ENCODE measurements around the gene LGR6. TPM values are rescaled to one million over a fixed set of nuclear protein-coding genes. Genes with fewer than 3 reads are reported as not detected.
A peak's percentile ranks its signal among the peaks of the same experiment; 100 is the strongest.
"Not testable (repeated sequence)": the region's sequence is repeated elsewhere in the genome, so short reads cannot be mapped to it uniquely, and the experiment has no call there.

The LGR6 gene
- total RNA-seq, 1 experiment from 2014 or later: 0.24 TPM

DNA sequence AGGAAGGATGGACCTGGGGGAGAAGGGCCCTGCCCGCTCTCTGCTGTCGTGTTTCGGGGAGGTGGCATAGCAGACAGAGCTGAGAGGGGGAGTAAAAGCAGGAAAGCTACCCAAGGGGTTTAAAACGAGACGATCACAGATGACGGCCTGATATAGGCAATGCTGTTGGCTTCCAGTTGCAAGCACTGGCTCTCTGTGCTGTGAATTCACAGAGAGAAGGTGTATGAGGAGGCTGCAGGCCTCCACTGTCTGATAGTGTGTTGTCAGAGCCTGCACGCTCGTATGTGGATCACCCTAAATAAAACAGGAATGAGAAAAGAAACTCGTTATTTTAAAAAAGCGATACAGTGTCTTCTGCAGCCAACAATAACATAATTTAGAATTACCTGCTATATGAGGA lies 57.4 kb downstream of the LGR6 start:
- no peak for DNase-seq
- Histone ChIP-seq H3K36me3 (replicated peaks; ENCODE audit: control insufficient read depth, insufficient read depth, low read length) (no peaks in the 10 kb centered on the region), H3K4me3 (ENCODE audit: insufficient read depth, low read depth, low read length) (no peak overlapping the region), H3K27me3 (ENCODE audit: control insufficient read depth, insufficient read depth, low read length) (peaks cover 2% of the 10 kb centered on the region; the same call in 1 of the 2 replicates)

DNA sequence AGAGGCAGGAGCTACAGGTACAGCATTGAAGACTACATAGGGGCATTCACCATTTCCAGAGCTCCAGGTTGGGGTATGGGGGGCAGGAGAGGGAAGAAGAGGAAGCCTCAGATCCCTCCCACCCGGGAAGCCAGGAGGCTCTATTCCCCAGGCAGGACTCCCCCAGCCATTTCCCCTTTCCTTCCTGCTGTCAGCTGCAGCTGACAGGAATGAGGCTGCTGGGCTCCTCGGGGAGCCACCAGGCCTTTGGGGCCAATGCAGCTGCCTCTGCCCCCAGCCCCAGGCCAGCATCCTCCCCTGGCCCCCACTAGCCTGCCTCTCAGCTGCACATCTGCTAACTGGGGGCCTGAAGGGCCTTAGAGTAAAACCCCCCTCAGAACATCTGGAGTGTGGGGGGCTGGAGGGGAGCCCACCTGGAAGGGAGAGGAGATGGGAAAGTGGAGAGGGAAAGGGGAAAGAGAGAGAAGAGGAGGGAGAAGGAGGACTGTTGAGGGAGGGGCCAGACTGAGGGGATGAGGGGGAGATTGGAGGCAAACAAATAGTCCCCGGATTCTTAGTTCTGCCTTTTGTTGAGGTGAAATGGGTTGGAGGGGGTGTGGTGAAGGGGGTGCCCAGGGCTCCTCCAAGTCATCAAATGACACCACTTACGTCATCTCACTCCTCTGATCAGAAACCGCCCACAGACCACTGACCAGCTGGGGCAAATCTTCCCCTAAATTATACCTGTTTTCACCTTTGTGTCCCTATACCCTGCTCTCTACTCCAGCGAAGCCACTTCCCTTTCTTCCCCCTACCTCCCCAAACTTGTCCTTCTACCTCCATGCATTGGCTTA lies 58.0 kb downstream of the LGR6 start:
- peaks cover 2% of the 10 kb centered on the region; the same call in 1 of the 2 replicates for H3K27me3 ChIP-seq (ENCODE audit: control insufficient read depth, insufficient read depth, low read length)
- peak; percentile 65 for DNase-seq
- no peak overlapping the region for H3K4me3 ChIP-seq (ENCODE audit: insufficient read depth, low read depth, low read length)
- H3K36me3 ChIP-seq (replicated peaks; ENCODE audit: control insufficient read depth, insufficient read depth, low read length): no peaks in the 10 kb centered on the region

DNA sequence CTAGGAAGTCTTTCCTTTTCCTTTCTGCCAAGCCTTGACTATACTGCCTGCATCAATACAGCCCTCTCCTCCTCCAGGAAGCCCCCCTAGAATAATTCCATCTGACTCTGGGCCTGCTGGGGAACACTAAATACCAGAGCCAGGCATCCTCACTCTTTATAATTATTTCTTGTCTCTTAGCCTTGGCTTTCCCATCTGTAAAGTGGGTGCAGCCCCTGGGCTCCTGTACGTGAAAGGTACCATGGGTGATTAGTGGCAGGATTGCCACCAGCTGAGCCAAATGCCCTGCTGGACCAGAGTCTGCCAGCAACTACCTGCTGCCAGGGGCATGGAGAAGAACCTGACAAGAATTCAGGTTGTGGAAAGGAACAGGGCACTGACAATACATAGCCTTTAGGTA lies 58.7 kb downstream of the LGR6 start:
- DNase-seq: no peak
- no peaks in the 10 kb centered on the region for H3K36me3 ChIP-seq (replicated peaks; ENCODE audit: control insufficient read depth, insufficient read depth, low read length)
- H3K4me3 ChIP-seq (ENCODE audit: insufficient read depth, low read depth, low read length): no peak overlapping the region
- H3K27me3 ChIP-seq (ENCODE audit: control insufficient read depth, insufficient read depth, low read length): peaks cover 2% of the 10 kb centered on the region; the same call in 1 of the 2 replicates

DNA sequence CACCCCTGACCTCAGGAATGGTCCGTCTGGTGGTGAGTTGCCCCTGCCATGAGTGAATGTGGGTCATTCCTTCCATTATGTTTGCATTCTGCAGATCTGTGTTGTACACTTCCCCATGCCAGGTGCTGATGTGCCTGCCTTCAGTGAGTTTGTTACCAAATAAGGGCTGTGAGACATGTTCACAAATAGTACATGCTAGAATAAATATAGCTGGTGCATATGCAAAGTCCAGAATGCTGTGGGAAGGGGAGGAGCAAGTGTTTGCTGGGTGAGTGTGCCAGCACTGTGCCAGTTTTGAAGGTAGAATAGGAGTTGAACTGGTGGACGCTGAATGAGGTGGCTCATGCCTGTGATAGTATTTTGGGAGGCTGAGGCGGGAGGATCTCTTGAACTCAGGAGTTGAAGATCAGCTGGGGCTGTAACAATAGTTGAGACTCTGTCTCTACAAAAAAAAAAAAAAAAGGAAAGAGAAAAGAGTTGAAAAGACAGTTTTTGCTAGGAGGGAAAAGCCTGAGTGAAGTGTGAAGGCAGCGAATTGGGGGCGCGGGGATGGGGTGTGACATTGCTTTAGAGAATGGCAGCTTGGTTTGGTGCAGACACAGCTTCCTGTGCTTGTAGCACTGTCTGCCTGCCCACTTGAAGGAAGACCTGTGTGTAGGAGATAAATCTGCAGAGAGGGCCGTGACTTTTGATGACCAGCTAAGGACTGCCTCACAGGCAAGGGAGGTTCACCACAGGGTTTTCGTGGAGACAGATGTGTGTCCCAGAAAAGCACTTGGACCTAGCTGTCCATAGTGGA lies 61.1 kb downstream of the LGR6 start:
- Histone ChIP-seq H3K27me3 (ENCODE audit: control insufficient read depth, insufficient read depth, low read length) (peaks cover 2% of the 10 kb centered on the region; the same call in 1 of the 2 replicates), H3K4me3 (ENCODE audit: insufficient read depth, low read depth, low read length) (no peak overlapping the region), H3K36me3 (replicated peaks; ENCODE audit: control insufficient read depth, insufficient read depth, low read length) (no peaks in the 10 kb centered on the region)
- no peak for DNase-seq

DNA sequence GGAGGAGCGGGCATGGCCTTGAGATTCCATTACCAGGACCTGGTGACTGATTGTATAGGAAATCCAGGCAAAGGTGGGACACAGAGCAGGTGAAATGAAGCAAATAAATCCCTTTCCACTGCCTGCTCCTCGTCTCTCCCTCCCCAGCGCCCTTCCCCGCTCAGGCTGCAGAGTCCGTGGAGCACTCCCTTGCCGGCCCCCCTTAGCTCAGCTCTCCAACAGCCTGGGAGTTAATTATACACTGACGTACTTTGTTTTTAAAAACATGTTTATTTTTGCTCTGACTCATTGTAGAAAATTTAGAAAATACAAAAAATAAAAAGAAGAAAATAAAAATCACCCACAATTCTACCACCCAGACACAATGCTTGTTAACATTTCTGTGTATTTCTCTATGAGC lies 61.7 kb downstream of the LGR6 start:
- Histone ChIP-seq H3K36me3 (replicated peaks; ENCODE audit: control insufficient read depth, insufficient read depth, low read length) (no peaks in the 10 kb centered on the region), H3K4me3 (ENCODE audit: insufficient read depth, low read depth, low read length) (no peak overlapping the region), H3K27me3 (ENCODE audit: control insufficient read depth, insufficient read depth, low read length) (peaks cover 2% of the 10 kb centered on the region; the same call in 1 of the 2 replicates)
- no peak for DNase-seq

DNA sequence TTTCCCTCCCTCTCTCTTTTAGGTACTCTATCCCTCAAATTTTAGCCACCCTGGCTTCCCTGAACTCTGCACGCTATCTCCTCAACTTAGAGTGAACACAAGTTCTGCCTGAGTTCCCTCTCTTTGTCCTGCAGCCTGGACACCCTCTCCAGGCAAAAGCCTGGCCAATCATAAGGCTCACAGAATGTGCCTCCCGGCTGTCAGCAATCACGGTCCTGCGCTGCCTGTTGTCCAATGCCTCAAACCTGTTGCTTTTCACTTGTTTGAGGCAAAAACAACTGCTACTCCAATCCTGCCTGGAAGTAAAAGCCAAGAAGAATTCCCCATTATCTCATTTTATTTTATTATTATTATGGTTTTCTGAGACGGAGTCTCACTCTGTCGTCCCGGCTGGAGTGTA lies 66.1 kb downstream of the LGR6 start:
- Histone ChIP-seq H3K4me3 (ENCODE audit: insufficient read depth, low read depth, low read length) (no peak overlapping the region), H3K27me3 (ENCODE audit: control insufficient read depth, insufficient read depth, low read length) (no peaks in the 10 kb centered on the region), H3K36me3 (replicated peaks; ENCODE audit: control insufficient read depth, insufficient read depth, low read length) (no peaks in the 10 kb centered on the region)
- no peak for DNase-seq

DNA sequence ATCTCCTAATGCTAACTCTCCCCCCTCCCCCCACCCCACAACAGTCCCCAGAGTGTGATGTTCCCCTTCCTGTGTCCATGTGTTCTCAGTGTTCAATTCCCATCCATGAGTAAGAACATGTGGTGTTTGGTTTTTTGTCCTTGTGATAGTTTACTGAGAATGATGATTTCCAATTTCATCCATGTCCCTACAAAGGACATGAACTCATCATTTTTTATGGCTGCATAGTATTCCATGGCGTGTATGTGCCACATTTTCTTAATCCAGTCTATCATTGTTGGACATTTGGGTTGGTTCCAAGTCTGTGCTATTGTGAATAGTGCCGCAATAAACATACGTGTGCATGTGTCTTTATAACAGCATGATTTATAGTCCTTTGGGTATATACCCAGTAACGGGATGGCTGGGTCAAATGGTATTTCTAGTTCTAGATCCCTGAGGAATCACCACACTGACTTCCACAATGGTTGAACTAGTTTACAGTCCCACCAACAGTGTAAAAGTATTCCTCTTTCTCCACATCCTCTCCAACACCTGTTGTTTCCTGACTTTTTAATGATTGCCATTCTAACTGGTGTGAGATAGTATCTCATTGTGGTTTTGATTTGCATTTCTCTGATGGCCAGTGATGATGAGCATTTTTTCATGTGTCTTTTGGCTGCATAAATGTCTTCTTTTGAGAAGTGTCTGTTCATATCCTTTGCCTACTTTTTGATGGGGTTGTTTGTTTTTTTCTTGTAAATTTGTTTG lies 67.8 kb downstream of the LGR6 start:
- not testable (repeated sequence) for DNase-seq; H3K4me3 ChIP-seq (ENCODE audit: insufficient read depth, low read depth, low read length)

DNA sequence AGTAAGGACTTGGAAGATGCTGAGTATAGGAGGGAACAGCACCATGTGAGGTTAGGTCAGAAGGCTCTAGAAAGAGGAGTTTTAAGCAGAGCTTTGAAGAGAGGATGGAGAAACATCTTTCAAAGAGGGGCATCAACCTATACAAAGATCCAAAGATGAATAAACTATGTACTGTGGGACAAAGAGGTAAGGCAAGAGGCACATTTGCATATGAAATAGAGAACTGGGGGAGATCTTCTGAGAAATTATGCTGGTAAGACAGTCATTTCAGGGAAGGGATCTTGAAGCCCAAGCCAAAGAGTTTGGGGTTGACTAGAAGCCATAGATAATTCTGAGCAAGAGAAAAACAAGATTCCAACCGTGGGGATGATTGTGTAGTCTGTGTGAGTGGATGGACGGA lies 70.0 kb downstream of the LGR6 start:
- Histone ChIP-seq H3K27me3 (ENCODE audit: control insufficient read depth, insufficient read depth, low read length) (0 out of 2 replicates have a peak, but pooled peaks cover 2% of the 10 kb centered on the region), H3K36me3 (replicated peaks; ENCODE audit: control insufficient read depth, insufficient read depth, low read length) (no peaks in the 10 kb centered on the region), H3K4me3 (ENCODE audit: insufficient read depth, low read depth, low read length) (no peak overlapping the region)
- DNase-seq: no peak

More for the DNA sequence above, 67.8 kb downstream of the LGR6 start:
- H3K27me3 ChIP-seq (ENCODE audit: control insufficient read depth, insufficient read depth, low read length); H3K36me3 ChIP-seq (replicated peaks; ENCODE audit: control insufficient read depth, insufficient read depth, low read length): not testable (repeated sequence)

DNA sequence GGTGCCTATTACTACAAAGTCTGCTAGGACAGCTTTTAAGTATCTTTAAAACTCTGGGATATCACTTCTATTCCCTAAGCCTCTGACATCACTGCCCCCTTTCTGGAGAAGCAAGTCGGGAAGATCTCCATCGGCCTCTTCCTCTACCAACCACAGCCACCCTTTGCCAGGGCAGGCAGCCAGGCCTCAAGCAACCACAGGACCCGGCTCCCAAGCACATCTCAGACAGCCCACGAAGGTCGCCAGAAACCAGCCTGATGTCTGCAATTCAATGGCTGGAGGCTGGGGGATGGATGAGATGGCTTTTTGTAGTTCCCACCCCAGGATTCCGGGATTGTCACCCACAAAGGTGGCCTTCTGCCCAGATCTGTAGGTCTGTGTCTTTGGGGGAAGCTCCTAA lies 70.7 kb downstream of the LGR6 start:
- Histone ChIP-seq H3K4me3 (ENCODE audit: insufficient read depth, low read depth, low read length) (no peak overlapping the region), H3K36me3 (replicated peaks; ENCODE audit: control insufficient read depth, insufficient read depth, low read length) (no peaks in the 10 kb centered on the region), H3K27me3 (ENCODE audit: control insufficient read depth, insufficient read depth, low read length) (0 out of 2 replicates have a peak, but pooled peaks cover 2% of the 10 kb centered on the region)
- DNase-seq: no peak

DNA sequence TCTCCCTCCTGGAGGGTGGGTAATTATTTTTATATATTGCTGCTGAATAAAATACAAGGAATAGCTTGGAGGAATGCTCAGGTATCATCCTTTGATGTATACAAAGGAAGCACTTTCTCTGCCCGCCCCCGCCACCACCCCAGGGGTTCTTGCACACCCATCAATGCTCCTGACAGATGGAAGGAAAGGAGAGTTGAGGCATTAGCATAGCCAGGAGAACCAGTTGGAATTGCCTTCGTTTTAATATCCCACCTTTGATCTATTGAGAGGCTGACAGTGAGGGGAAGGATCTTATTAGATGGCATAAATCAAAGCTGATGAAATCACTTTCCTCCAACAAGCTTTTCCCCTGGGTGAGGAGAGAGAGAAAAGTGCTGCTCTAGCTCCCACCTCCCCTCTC lies 71.1 kb downstream of the LGR6 start:
- Histone ChIP-seq H3K36me3 (replicated peaks; ENCODE audit: control insufficient read depth, insufficient read depth, low read length) (no peaks in the 10 kb centered on the region), H3K4me3 (ENCODE audit: insufficient read depth, low read depth, low read length) (no peak overlapping the region), H3K27me3 (ENCODE audit: control insufficient read depth, insufficient read depth, low read length) (0 out of 2 replicates have a peak, but pooled peaks cover 2% of the 10 kb centered on the region)
- DNase-seq: no peak

DNA sequence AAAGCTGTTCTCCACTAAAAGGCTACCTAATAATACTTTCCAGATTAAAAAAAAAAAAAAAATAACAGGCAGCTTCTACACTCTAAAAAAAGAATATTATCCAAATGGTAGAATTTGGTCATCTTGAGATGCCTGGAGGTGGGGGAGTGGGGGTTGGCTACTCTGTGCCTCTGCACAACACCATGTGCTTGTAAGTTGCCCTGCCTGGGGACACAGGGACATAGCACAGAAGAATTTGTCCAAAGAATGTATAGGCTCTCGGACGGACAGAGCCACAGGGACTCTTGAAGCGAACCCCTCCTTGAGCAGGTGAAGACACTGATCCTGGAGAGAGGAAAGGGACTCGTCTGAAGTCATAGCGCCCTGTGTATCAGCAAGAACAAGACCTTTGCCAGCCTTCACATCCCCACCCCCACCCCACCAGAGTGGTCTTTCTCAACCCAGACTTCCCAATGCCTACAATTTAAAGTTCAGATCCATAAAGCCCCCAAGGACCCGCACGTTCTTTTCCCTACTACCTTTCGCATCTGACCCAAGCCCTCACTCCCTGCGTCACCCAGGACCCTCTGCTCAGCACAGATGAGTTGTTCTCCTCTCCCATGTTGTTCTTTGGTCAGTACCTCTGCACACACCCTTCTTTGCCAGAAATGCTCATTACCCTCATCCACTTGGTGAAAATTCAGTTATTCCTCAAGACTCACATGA lies 72.6 kb downstream of the LGR6 start:
- Histone ChIP-seq H3K4me3 (ENCODE audit: insufficient read depth, low read depth, low read length) (no peak overlapping the region), H3K27me3 (ENCODE audit: control insufficient read depth, insufficient read depth, low read length) (0 out of 2 replicates have a peak, but pooled peaks cover 2% of the 10 kb centered on the region), H3K36me3 (replicated peaks; ENCODE audit: control insufficient read depth, insufficient read depth, low read length) (no peaks in the 10 kb centered on the region)
- DNase-seq: no peak

DNA sequence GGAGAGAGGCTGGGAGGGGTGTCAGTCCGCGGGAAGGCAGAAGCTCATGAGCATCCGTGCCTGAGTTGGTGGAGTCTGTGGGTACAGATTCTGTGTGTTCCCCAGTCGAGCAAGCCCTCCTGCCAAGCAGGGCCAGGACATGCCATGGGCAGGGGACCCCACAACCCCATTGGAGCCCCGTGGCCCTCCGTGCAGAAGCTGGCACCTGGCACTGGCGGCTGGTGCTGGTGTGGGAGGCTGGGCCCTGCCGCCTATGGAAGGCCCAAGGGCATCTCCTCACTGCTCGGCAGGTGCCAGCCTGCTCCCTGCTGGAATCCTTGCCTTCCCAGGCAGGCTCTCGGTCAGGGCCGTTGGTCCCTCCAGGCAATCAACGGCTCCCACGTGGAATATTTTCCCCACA lies 74.4 kb downstream of the LGR6 start:
- no peak for DNase-seq
- no peaks in the 10 kb centered on the region for H3K36me3 ChIP-seq (replicated peaks; ENCODE audit: control insufficient read depth, insufficient read depth, low read length)
- H3K27me3 ChIP-seq (ENCODE audit: control insufficient read depth, insufficient read depth, low read length): 0 out of 2 replicates have a peak, but pooled peaks cover 2% of the 10 kb centered on the region
- H3K4me3 ChIP-seq (ENCODE audit: insufficient read depth, low read depth, low read length): no peak overlapping the region

DNA sequence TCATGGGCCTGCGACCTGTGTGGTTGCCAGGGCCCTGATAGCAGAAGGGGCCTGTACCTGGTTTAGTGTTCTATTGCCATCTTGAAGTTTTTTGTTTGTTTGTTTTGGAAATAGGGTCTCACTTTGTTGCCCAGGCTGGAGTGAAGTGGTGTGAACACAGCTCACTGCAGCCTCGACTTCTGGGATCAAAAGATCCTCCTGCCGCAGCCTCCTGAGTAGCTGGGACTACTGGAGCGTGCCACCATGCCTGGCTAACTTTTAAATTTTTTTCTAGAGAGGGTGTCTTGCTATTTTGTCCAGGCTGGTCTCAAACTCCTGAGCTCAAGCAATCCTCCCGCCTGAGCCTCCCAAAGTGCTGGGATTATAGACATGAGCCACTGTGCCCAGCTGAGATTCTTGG lies 75.2 kb downstream of the LGR6 start:
- Histone ChIP-seq H3K4me3 (ENCODE audit: insufficient read depth, low read depth, low read length) (no peak overlapping the region), H3K27me3 (ENCODE audit: control insufficient read depth, insufficient read depth, low read length) (0 out of 2 replicates have a peak, but pooled peaks cover 2% of the 10 kb centered on the region), H3K36me3 (replicated peaks; ENCODE audit: control insufficient read depth, insufficient read depth, low read length) (no peaks in the 10 kb centered on the region)
- DNase-seq: no peak

DNA sequence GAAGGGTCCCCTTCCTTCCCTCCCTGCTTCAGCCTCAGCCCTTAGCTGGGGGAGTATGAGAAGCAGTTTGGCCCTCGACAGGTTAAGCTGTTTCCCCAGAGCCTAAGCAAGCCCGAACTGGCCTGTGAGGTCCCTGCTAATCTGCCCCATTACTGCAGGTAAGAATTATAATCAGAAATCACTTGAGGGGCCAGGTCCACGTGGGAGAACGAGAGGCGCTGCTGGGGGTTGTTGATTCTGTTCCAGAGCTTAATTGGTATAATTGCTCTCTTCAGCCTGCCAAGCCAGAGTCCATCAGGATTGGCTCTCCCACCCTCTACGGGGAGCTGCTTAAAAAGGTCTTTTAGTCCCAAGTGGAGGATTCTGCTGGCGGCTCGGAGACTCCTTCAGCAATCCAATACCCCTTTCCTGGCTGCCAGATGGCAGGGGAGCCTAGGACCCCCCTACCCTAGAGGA lies 77.3 kb downstream of the LGR6 start:
- H3K36me3 ChIP-seq (replicated peaks; ENCODE audit: control insufficient read depth, insufficient read depth, low read length): no peaks in the 10 kb centered on the region
- no peak for DNase-seq
- no peaks in the 10 kb centered on the region for H3K27me3 ChIP-seq (ENCODE audit: control insufficient read depth, insufficient read depth, low read length)
- no peak overlapping the region for H3K4me3 ChIP-seq (ENCODE audit: insufficient read depth, low read depth, low read length)

Measured in H7 (cell line).